ENCODE results near the gene LAMTOR3. TPM values are rescaled to one million over a fixed set of nuclear protein-coding genes. Genes with fewer than 3 reads are reported as not detected.
A peak's percentile ranks its signal among the peaks of the same experiment; 100 is the strongest.

Gene LAMTOR3
- total RNA-seq, 3 donors from 2014 or later (not counting 1 experiment from before 2014, with no cell fraction given) = 18.1 to 29.9 (median 25.9) TPM

- no peak overlapping the region for H3K27ac ChIP-seq (ENCODE audit: low read length)
- no peaks in the 10 kb centered on the region for H3K27me3 ChIP-seq (ENCODE audit: control insufficient read depth, insufficient read depth, low read length)
- peaks cover 0 to 11% of the 10 kb centered on the region in 2 donors for H3K4me1 Mint-ChIP-seq
- intact Hi-C loops (cut with micrococcal nuclease) = no loop called here
- DNase-seq (no peak), ATAC-seq (no peak)
- H3K4me1 ChIP-seq (ENCODE audit: control insufficient read depth, insufficient read depth, low read length) = no peaks in the 10 kb centered on the region
- WGBS (ENCODE audit: insufficient coverage) = 43% methylated on average over 3 of the region's 3 CpGs
- no peaks in the 10 kb centered on the region for H3K36me3 Mint-ChIP-seq
- no peaks in the 10 kb centered on the region for H3K9me3 Mint-ChIP-seq
- peaks cover 0 to 2% of the 10 kb centered on the region in 2 donors for H3K27me3 Mint-ChIP-seq (ENCODE audit: low read depth in 2 of 2)
- H3K36me3 ChIP-seq (ENCODE audit: control insufficient read depth, insufficient read depth, low read length) = peaks cover 4% of the 10 kb centered on the region
- no peak for TF ChIP-seq CTCF (IDR thresholded peaks at IDR 0.05)
- no peak overlapping the region for H3K4me3 ChIP-seq (ENCODE audit: low read length)
- no peak overlapping the region for H3K27ac Mint-ChIP-seq
- H3K9me3 ChIP-seq (ENCODE audit: control insufficient read depth, insufficient read depth, low read length) = no peaks in the 10 kb centered on the region
- no peak overlapping the region for H3K4me3 Mint-ChIP-seq
Measured at GRCh38 chr4:99857307-99857706, 36.9 kb downstream of the LAMTOR3 start.

- Mint-ChIP-seq H3K4me1 (peaks cover 0 to 11% of the 10 kb centered on the region in 2 donors), H3K4me3 (no peak overlapping the region), H3K27me3 (ENCODE audit: low read depth in 2 of 2) (peaks cover 0 to 2% of the 10 kb centered on the region in 2 donors), H3K9me3 (no peaks in the 10 kb centered on the region), H3K36me3 (no peaks in the 10 kb centered on the region), H3K27ac (peak overlapping the region in 1 of 2 donors; percentile 51)
- Histone ChIP-seq H3K27ac (ENCODE audit: low read length) (peak overlapping the region; percentile 4), H3K36me3 (ENCODE audit: control insufficient read depth, insufficient read depth, low read length) (no peaks in the 10 kb centered on the region), H3K4me3 (ENCODE audit: low read length) (no peak overlapping the region), H3K27me3 (ENCODE audit: control insufficient read depth, insufficient read depth, low read length) (no peaks in the 10 kb centered on the region), H3K4me1 (ENCODE audit: control insufficient read depth, insufficient read depth, low read length) (no peaks in the 10 kb centered on the region), H3K9me3 (ENCODE audit: control insufficient read depth, insufficient read depth, low read length) (no peaks in the 10 kb centered on the region)
- no peak for TF ChIP-seq CTCF (IDR thresholded peaks at IDR 0.05)
- DNase-seq (peak in 1 of 2 donors; percentile 25), ATAC-seq (peak; percentile 28 to 70 (median 38))
- WGBS (ENCODE audit: insufficient coverage) = 24% methylated on average over 1 of the region's 1 CpG
- intact Hi-C loops (cut with micrococcal nuclease) = no loop called here
Measured at GRCh38 chr4:99856166-99856565, 38.1 kb downstream of the LAMTOR3 start.

GRCh38 chr4:99855678-99856077 lies 38.5 kb downstream of the LAMTOR3 start:
- no peak overlapping the region for H3K4me3 ChIP-seq (ENCODE audit: low read length)
- no peaks in the 10 kb centered on the region for H3K4me1 ChIP-seq (ENCODE audit: control insufficient read depth, insufficient read depth, low read length)
- no peaks in the 10 kb centered on the region for H3K9me3 ChIP-seq (ENCODE audit: control insufficient read depth, insufficient read depth, low read length)
- Mint-ChIP-seq H3K36me3 (no peaks in the 10 kb centered on the region), H3K4me3 (no peak overlapping the region), H3K9me3 (no peaks in the 10 kb centered on the region), H3K27ac (peak overlapping the region in 1 of 2 donors; percentile 51), H3K4me1 (peaks cover 0 to 11% of the 10 kb centered on the region in 2 donors), H3K27me3 (ENCODE audit: low read depth in 2 of 2) (peaks cover 0 to 2% of the 10 kb centered on the region in 2 donors)
- TF ChIP-seq CTCF (IDR thresholded peaks at IDR 0.05) = no peak
- H3K27me3 ChIP-seq (ENCODE audit: control insufficient read depth, insufficient read depth, low read length) = no peaks in the 10 kb centered on the region
- H3K27ac ChIP-seq (ENCODE audit: low read length) = peak overlapping the region; percentile 20
- intact Hi-C loops (cut with micrococcal nuclease) = no loop called here
- WGBS (ENCODE audit: insufficient coverage) = 18% methylated on average over 1 of the region's 1 CpG
- H3K36me3 ChIP-seq (ENCODE audit: control insufficient read depth, insufficient read depth, low read length) = no peaks in the 10 kb centered on the region
- DNase-seq (peak in 1 of 2 donors; percentile 38), ATAC-seq (peak; percentile 55 to 74 (median 62))

DNA sequence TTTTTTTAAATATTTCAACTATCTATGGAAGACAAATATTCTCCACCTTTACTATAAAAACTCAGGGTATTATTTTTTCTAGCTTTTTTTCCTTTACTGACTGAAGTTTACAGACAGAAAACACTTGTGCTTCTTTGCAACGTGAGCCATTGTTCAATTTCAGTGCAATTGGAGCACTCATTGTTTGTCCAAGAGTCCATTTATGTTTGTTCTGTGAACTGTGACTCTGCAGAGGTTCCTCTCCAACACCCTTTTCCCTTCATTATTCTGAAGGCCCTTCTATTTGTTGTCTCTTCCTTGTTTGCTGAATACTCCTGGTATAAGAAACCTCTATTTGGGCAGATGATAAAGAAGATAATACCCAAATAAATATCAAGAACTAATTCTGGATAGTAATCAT lies 40.2 kb downstream of the LAMTOR3 start:
- Mint-ChIP-seq H3K9me3 (no peaks in the 10 kb centered on the region), H3K36me3 (no peaks in the 10 kb centered on the region), H3K27me3 (ENCODE audit: low read depth in 2 of 2) (no peaks in the 10 kb centered on the region), H3K4me1 (peaks cover 0 to 11% of the 10 kb centered on the region in 2 donors), H3K4me3 (no peak overlapping the region), H3K27ac (no peak overlapping the region)
- H3K9me3 ChIP-seq (ENCODE audit: control insufficient read depth, insufficient read depth, low read length) = no peaks in the 10 kb centered on the region
- H3K27me3 ChIP-seq (ENCODE audit: control insufficient read depth, insufficient read depth, low read length) = no peaks in the 10 kb centered on the region
- 94% methylated on average over 1 of the region's 1 CpG for WGBS (ENCODE audit: insufficient coverage)
- intact Hi-C loops (cut with micrococcal nuclease) = no loop called here
- no peaks in the 10 kb centered on the region for H3K36me3 ChIP-seq (ENCODE audit: control insufficient read depth, insufficient read depth, low read length)
- no peaks in the 10 kb centered on the region for H3K4me1 ChIP-seq (ENCODE audit: control insufficient read depth, insufficient read depth, low read length)
- H3K27ac ChIP-seq (ENCODE audit: low read length) = no peak overlapping the region
- H3K4me3 ChIP-seq (ENCODE audit: low read length) = no peak overlapping the region
- ATAC-seq = no peak
- no peak for DNase-seq
- no peak for TF ChIP-seq CTCF (IDR thresholded peaks at IDR 0.05)

Data from natural killer cell (primary cell).